Mesendoderm (in vitro differentiated cells): Measurements from ENCODE around the gene MUC21.

ENCODE experiments used
- DNase-seq: peaks from one replicate; pipeline ENCODE4 v3.0.0; 2013
- H2AK5ac ChIP-seq: 2 replicates; pipeline ENCODE4 v1.6.1; 2013; ENCODE audit warnings: low read length, inconsistent platforms
- H2BK120ac ChIP-seq: 2 replicates; pipeline ENCODE4 v1.6.1; 2013; ENCODE audit warnings: low read depth, mild to moderate bottlenecking, low read length, moderate library complexity, mixed read lengths
- H2BK15ac ChIP-seq: replicated peaks from 2 replicates; pipeline ENCODE4 v1.6.1; 2013; ENCODE audit warnings: low read depth, mild to moderate bottlenecking, moderate library complexity
- H2BK5ac ChIP-seq: 2 replicates; pipeline ENCODE4 v1.6.1; 2013; ENCODE audit warnings: low read length, inconsistent platforms
- H3K18ac ChIP-seq: 2 replicates; pipeline ENCODE4 v1.6.1; 2013; ENCODE audit warnings: mild to moderate bottlenecking, low read length, mixed read lengths
- H3K23ac ChIP-seq: one replicate; pipeline ENCODE4 v1.6.1; 2013; ENCODE audit warnings: low read length
- H3K27ac ChIP-seq: 2 replicates; pipeline ENCODE4 v1.5.1; 2013; ENCODE audit warnings: low read depth, mild to moderate bottlenecking, inconsistent platforms, low read length, moderate library complexity
- H3K27me3 ChIP-seq: 2 replicates; pipeline ENCODE4 v1.6.1; 2013; ENCODE audit warnings: low read length, control low read depth, mild to moderate bottlenecking, inconsistent platforms; ENCODE audit not compliant: insufficient read depth, poor library complexity
- H3K36me3 ChIP-seq: 2 replicates; pipeline ENCODE4 v1.6.1; 2013; ENCODE audit warnings: low read length, inconsistent platforms; ENCODE audit not compliant: control insufficient read depth, insufficient read depth
- H3K4ac ChIP-seq: one replicate; pipeline ENCODE4 v1.6.1; 2013; ENCODE audit warnings: low read depth, mild to moderate bottlenecking, low read length, moderate library complexity
- H3K4me1 ChIP-seq: 2 replicates; pipeline ENCODE4 v1.6.1; 2013; ENCODE audit warnings: low read depth, low read length, inconsistent platforms; ENCODE audit not compliant: control insufficient read depth
- H3K4me2 ChIP-seq: 2 replicates; pipeline ENCODE4 v1.6.1; 2013; ENCODE audit warnings: low read length
- H3K4me3 ChIP-seq: 2 replicates; pipeline ENCODE4 v1.5.1; 2013; ENCODE audit warnings: mild to moderate bottlenecking, low read length
- H3K56ac ChIP-seq: one replicate; pipeline ENCODE4 v1.6.1; 2013; ENCODE audit warnings: low read length
- H3K79me1 ChIP-seq: 2 replicates; pipeline ENCODE4 v1.6.1; 2013; ENCODE audit warnings: low read length, inconsistent platforms
- H3K79me2 ChIP-seq: 2 replicates; pipeline ENCODE4 v1.6.1; 2013; ENCODE audit warnings: mild to moderate bottlenecking, low read length; ENCODE audit not compliant: control insufficient read depth, insufficient read depth
- H3K9ac ChIP-seq: 2 replicates; pipeline ENCODE4 v1.6.1; 2013; ENCODE audit warnings: low read length, inconsistent platforms
- H4K5ac ChIP-seq: one replicate; pipeline ENCODE4 v1.6.1; 2013; ENCODE audit warnings: low read length
- H4K8ac ChIP-seq: one replicate; pipeline ENCODE4 v1.6.1; 2013; ENCODE audit warnings: low read depth, mild to moderate bottlenecking, control low read depth, low read length, moderate library complexity
- WGBS: extraction: QIAGEN DNeasy Blood & Tissue Kit; methylation state at CpG from one replicate; pipeline ENCODE4 v1.1.7; 2013; ENCODE audit warnings: low lambda C conversion rate, missing lambda C conversion rate; ENCODE audit not compliant: insufficient coverage; ENCODE audit errors: extremely low coverage; 5-methylcytosine and 5-hydroxymethylcytosine counted together

MUC21 gene

GRCh38 chr6:30972816-30973215, 10.7 kb upstream of the MUC21 start:
- Histone ChIP-seq H2BK120ac (no peak overlapping the region), H2AK5ac (no peak overlapping the region), H2BK5ac (no peak overlapping the region), H3K23ac (no peak overlapping the region), H3K56ac (no peak overlapping the region), H2BK15ac (no peak overlapping the region), H3K27me3 (no peaks in the 10 kb centered on the region), H3K4ac (no peak overlapping the region), H3K9ac (no peak overlapping the region), H3K27ac (no peak overlapping the region), H4K8ac (no peak overlapping the region), H4K5ac (no peak overlapping the region), H3K4me3 (no peak overlapping the region), H3K4me2 (no peak overlapping the region), H3K36me3 (no peaks in the 10 kb centered on the region), H3K79me2 (no peaks in the 10 kb centered on the region), H3K4me1 (no peaks in the 10 kb centered on the region), H3K79me1 (no peaks in the 10 kb centered on the region), H3K18ac (no peak overlapping the region)
- WGBS, result no CpG with 5 or more reads among the region's 4 CpGs
- DNase-seq, result no peak

- Histone ChIP-seq H4K8ac (no peak overlapping the region), H3K27ac (no peak overlapping the region), H3K23ac (no peak overlapping the region), H3K4me3 (no peak overlapping the region), H2BK15ac (no peak overlapping the region), H3K4me1 (no peaks in the 10 kb centered on the region), H3K9ac (no peak overlapping the region), H3K27me3 (no peaks in the 10 kb centered on the region), H3K56ac (no peak overlapping the region), H4K5ac (no peak overlapping the region), H2AK5ac (no peak overlapping the region), H3K18ac (no peak overlapping the region), H3K79me1 (no peaks in the 10 kb centered on the region), H2BK5ac (no peak overlapping the region), H3K4ac (no peak overlapping the region), H2BK120ac (no peak overlapping the region), H3K4me2 (no peak overlapping the region), H3K79me2 (no peaks in the 10 kb centered on the region), H3K36me3 (no peaks in the 10 kb centered on the region)
- DNase-seq, result peak; percentile 10
- WGBS, result no CpG with 5 or more reads among the region's 4 CpGs
Measured at GRCh38 chr6:30974490-30975252, 8.8 kb upstream of the MUC21 start.

DNA sequence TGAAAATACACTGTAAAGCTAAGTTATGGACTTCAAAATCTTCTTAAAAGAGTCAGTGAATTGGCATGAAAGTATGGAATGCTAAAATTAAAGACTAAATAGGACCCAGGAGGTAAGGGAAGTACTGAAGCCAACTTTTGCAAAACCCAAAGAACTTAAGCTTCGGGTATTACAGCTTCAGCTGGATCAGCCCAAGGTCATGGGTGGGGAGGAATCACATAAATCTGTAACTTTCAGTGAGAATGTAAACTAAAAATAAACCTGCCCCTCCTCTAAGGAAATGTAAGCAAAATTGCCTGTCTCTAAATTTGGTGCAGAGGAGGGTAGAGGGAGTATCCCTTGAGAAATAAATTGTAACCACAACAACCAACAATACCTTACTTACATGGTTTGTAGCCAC, 4.4 kb upstream of the MUC21 start:
- H4K5ac ChIP-seq, result no peak overlapping the region
- DNase-seq, result no peak
- H3K9ac ChIP-seq, result no peak overlapping the region
- H3K56ac ChIP-seq, result no peak overlapping the region
- H3K18ac ChIP-seq, result no peak overlapping the region
- no peak overlapping the region for H3K4ac ChIP-seq
- no peaks in the 10 kb centered on the region for H3K79me2 ChIP-seq
- no peak overlapping the region for H3K23ac ChIP-seq
- H3K79me1 ChIP-seq, result no peaks in the 10 kb centered on the region
- H2AK5ac ChIP-seq, result no peak overlapping the region
- H2BK15ac ChIP-seq, result no peak overlapping the region
- no peak overlapping the region for H2BK5ac ChIP-seq
- no peak overlapping the region for H3K27ac ChIP-seq
- H3K4me1 ChIP-seq, result peaks cover 4% of the 10 kb centered on the region
- no CpG with 5 or more reads among the region's 1 CpG for WGBS
- H2BK120ac ChIP-seq, result no peak overlapping the region
- H3K27me3 ChIP-seq, result no peaks in the 10 kb centered on the region
- H4K8ac ChIP-seq, result no peak overlapping the region
- no peaks in the 10 kb centered on the region for H3K36me3 ChIP-seq
- H3K4me3 ChIP-seq, result no peak overlapping the region
- H3K4me2 ChIP-seq, result no peak overlapping the region

- Histone ChIP-seq H3K79me1 (no peaks in the 10 kb centered on the region), H4K5ac (no peak overlapping the region), H3K18ac (no peak overlapping the region), H3K27ac (no peak overlapping the region), H3K4me3 (no peak overlapping the region), H3K9ac (no peak overlapping the region), H2BK15ac (no peak overlapping the region), H3K36me3 (no peaks in the 10 kb centered on the region), H3K4me2 (no peak overlapping the region), H3K4ac (no peak overlapping the region), H2BK5ac (no peak overlapping the region), H2BK120ac (no peak overlapping the region), H2AK5ac (no peak overlapping the region), H3K4me1 (peaks cover 4% of the 10 kb centered on the region), H3K23ac (no peak overlapping the region), H3K79me2 (no peaks in the 10 kb centered on the region), H4K8ac (no peak overlapping the region), H3K56ac (no peak overlapping the region), H3K27me3 (no peaks in the 10 kb centered on the region)
- no CpG with 5 or more reads among the region's 4 CpGs for WGBS
- no peak for DNase-seq
Measured at GRCh38 chr6:30979690-30980089, 3.8 kb upstream of the MUC21 start.

GRCh38 chr6:30981942-30982772, 1.4 kb upstream of the MUC21 start:
- H3K4me3 ChIP-seq, result no peak overlapping the region
- no peaks in the 10 kb centered on the region for H3K79me1 ChIP-seq
- H3K27ac ChIP-seq, result no peak overlapping the region

More at GRCh38 chr6:30981942-30982772, 1.4 kb upstream of the MUC21 start:
- no CpG with 5 or more reads among the region's 13 CpGs for WGBS
- H4K5ac ChIP-seq, result no peak overlapping the region
- H3K4ac ChIP-seq, result no peak overlapping the region
- DNase-seq, result peak; percentile 87
- no peak overlapping the region for H2AK5ac ChIP-seq
- H4K8ac ChIP-seq, result no peak overlapping the region
- H3K36me3 ChIP-seq, result no peaks in the 10 kb centered on the region
- H3K4me2 ChIP-seq, result peak overlapping the region; percentile 43
- no peak overlapping the region for H2BK15ac ChIP-seq
- H2BK120ac ChIP-seq, result no peak overlapping the region
- H3K27me3 ChIP-seq, result no peaks in the 10 kb centered on the region
- no peak overlapping the region for H3K23ac ChIP-seq
- H2BK5ac ChIP-seq, result no peak overlapping the region
- no peak overlapping the region for H3K9ac ChIP-seq
- H3K18ac ChIP-seq, result no peak overlapping the region
- peaks cover 4% of the 10 kb centered on the region for H3K4me1 ChIP-seq
- H3K56ac ChIP-seq, result no peak overlapping the region
- H3K79me2 ChIP-seq, result no peaks in the 10 kb centered on the region
